Measurements from ENCODE around the gene CMTR2.

The CMTR2 gene

GRCh38 chr16:71264299-71264698 is 24.9 kb downstream of the CMTR2 start:
- DNase-seq, result no peak

- no peak for DNase-seq
Observed at GRCh38 chr16:71263582-71263981, 25.6 kb downstream of the CMTR2 start.

- no peak for DNase-seq
Observed at GRCh38 chr16:71262391-71262790, 26.8 kb downstream of the CMTR2 start.

- no peak for DNase-seq
Observed at GRCh38 chr16:71260995-71261394, 28.2 kb downstream of the CMTR2 start.

GRCh38 chr16:71259086-71259485 is 30.1 kb downstream of the CMTR2 start:
- DNase-seq, result no peak

GRCh38 chr16:71258372-71258771 is 30.8 kb downstream of the CMTR2 start:
- DNase-seq, result no peak

GRCh38 chr16:71257768-71258167 is 31.4 kb downstream of the CMTR2 start:
- DNase-seq, result no peak

GRCh38 chr16:71255721-71256120 is 33.5 kb downstream of the CMTR2 start:
- DNase-seq, result no peak

- no peak for DNase-seq
Observed at GRCh38 chr16:71254832-71255525, 34.2 kb downstream of the CMTR2 start.

GRCh38 chr16:71250461-71251235 is 38.6 kb downstream of the CMTR2 start:
- DNase-seq, result no peak

- no peak for DNase-seq
Observed at GRCh38 chr16:71249399-71249798, 39.8 kb downstream of the CMTR2 start.

GRCh38 chr16:71247478-71247877 is 41.7 kb downstream of the CMTR2 start:
- no peak for DNase-seq

GRCh38 chr16:71246309-71246708 is 42.9 kb downstream of the CMTR2 start:
- DNase-seq, result no peak

- DNase-seq, result no peak
Observed at GRCh38 chr16:71244521-71244920, 44.7 kb downstream of the CMTR2 start.

GRCh38 chr16:71242601-71243000 is 46.6 kb downstream of the CMTR2 start:
- DNase-seq, result no peak

- no peak for DNase-seq
Observed at GRCh38 chr16:71242036-71242435, 47.2 kb downstream of the CMTR2 start.

Measured in central memory CD4-positive, alpha-beta T cell (primary cell).